Mesendoderm (in vitro differentiated cells): Measurements from ENCODE around the gene TUFM.

Experiments
- DNase-seq: peaks from one replicate; pipeline ENCODE4 v3.0.0; 2013
- H2AK5ac ChIP-seq: 2 replicates; pipeline ENCODE4 v1.6.1; 2013; ENCODE audit warnings: low read length, inconsistent platforms
- H2BK120ac ChIP-seq: 2 replicates; pipeline ENCODE4 v1.6.1; 2013; ENCODE audit warnings: low read depth, mild to moderate bottlenecking, low read length, moderate library complexity, mixed read lengths
- H2BK15ac ChIP-seq: replicated peaks from 2 replicates; pipeline ENCODE4 v1.6.1; 2013; ENCODE audit warnings: low read depth, mild to moderate bottlenecking, moderate library complexity
- H2BK5ac ChIP-seq: 2 replicates; pipeline ENCODE4 v1.6.1; 2013; ENCODE audit warnings: low read length, inconsistent platforms
- H3K18ac ChIP-seq: 2 replicates; pipeline ENCODE4 v1.6.1; 2013; ENCODE audit warnings: mild to moderate bottlenecking, low read length, mixed read lengths
- H3K23ac ChIP-seq: one replicate; pipeline ENCODE4 v1.6.1; 2013; ENCODE audit warnings: low read length
- H3K27ac ChIP-seq: 2 replicates; pipeline ENCODE4 v1.5.1; 2013; ENCODE audit warnings: low read depth, mild to moderate bottlenecking, inconsistent platforms, low read length, moderate library complexity
- H3K27me3 ChIP-seq: 2 replicates; pipeline ENCODE4 v1.6.1; 2013; ENCODE audit warnings: low read length, control low read depth, mild to moderate bottlenecking, inconsistent platforms; ENCODE audit not compliant: insufficient read depth, poor library complexity
- H3K36me3 ChIP-seq: 2 replicates; pipeline ENCODE4 v1.6.1; 2013; ENCODE audit warnings: low read length, inconsistent platforms; ENCODE audit not compliant: control insufficient read depth, insufficient read depth
- H3K4ac ChIP-seq: one replicate; pipeline ENCODE4 v1.6.1; 2013; ENCODE audit warnings: low read depth, mild to moderate bottlenecking, low read length, moderate library complexity
- H3K4me1 ChIP-seq: 2 replicates; pipeline ENCODE4 v1.6.1; 2013; ENCODE audit warnings: low read depth, low read length, inconsistent platforms; ENCODE audit not compliant: control insufficient read depth
- H3K4me2 ChIP-seq: 2 replicates; pipeline ENCODE4 v1.6.1; 2013; ENCODE audit warnings: low read length
- H3K4me3 ChIP-seq: 2 replicates; pipeline ENCODE4 v1.5.1; 2013; ENCODE audit warnings: mild to moderate bottlenecking, low read length
- H3K56ac ChIP-seq: one replicate; pipeline ENCODE4 v1.6.1; 2013; ENCODE audit warnings: low read length
- H3K79me1 ChIP-seq: 2 replicates; pipeline ENCODE4 v1.6.1; 2013; ENCODE audit warnings: low read length, inconsistent platforms
- H3K79me2 ChIP-seq: 2 replicates; pipeline ENCODE4 v1.6.1; 2013; ENCODE audit warnings: mild to moderate bottlenecking, low read length; ENCODE audit not compliant: control insufficient read depth, insufficient read depth
- H3K9ac ChIP-seq: 2 replicates; pipeline ENCODE4 v1.6.1; 2013; ENCODE audit warnings: low read length, inconsistent platforms
- H4K5ac ChIP-seq: one replicate; pipeline ENCODE4 v1.6.1; 2013; ENCODE audit warnings: low read length
- H4K8ac ChIP-seq: one replicate; pipeline ENCODE4 v1.6.1; 2013; ENCODE audit warnings: low read depth, mild to moderate bottlenecking, control low read depth, low read length, moderate library complexity
- WGBS: extraction: QIAGEN DNeasy Blood & Tissue Kit; methylation state at CpG from one replicate; pipeline ENCODE4 v1.1.7; 2013; ENCODE audit warnings: low lambda C conversion rate, missing lambda C conversion rate; ENCODE audit not compliant: insufficient coverage; ENCODE audit errors: extremely low coverage; 5-methylcytosine and 5-hydroxymethylcytosine counted together

TUFM gene

DNA sequence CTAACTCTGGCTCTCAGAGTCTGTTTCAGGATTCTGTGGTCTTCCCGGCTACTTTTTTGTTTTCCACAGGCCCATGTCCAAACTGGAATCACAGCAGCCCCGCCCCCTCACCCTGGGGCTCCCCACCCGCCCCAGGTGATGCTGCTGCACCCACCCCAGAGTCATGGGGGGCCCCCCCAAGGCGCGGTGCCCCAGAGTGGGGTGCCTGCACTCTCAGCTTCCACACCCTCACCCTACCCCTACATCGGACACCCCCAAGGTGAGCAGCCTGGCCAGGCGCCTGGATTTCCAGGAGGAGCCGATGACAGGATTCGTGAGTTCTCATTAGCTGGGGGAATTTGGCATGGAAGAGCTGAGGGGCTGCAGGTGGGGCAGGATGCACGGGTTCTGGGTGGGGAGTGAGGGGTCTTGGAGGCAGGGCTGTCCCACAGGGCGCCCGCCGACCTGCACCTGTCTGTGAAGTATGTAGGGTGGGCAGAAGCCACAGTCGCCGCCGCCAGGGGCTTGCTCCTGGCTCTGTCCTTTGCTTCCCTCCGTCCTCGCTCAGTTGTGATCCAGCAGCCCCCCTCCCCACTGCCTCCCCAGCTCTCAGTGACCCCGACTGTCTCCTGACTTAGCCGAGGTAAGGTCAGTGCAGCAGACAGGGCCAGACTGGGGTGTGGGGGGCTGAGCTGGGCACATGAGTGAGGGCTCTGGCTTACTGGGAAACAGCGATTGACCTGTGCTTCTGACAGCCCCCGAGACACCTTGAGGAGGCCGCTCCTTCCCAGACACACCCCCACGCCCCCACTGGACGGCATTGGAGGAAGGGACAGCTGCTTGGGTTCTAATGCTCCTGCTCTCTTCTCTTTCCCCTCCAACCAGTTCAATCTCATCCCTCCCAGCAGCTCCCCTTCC, 10.0 kb downstream of the TUFM start:
- no peak overlapping the region for H2BK15ac ChIP-seq
- H3K27me3 ChIP-seq: no peaks in the 10 kb centered on the region
- no peak overlapping the region for H3K4me2 ChIP-seq
- H3K27ac ChIP-seq: no peak overlapping the region
- no peak overlapping the region for H3K4ac ChIP-seq
- peaks cover 34% of the 10 kb centered on the region for H3K36me3 ChIP-seq
- no peak overlapping the region for H2BK120ac ChIP-seq
- no peak overlapping the region for H3K23ac ChIP-seq
- no peak overlapping the region for H3K56ac ChIP-seq
- no peaks in the 10 kb centered on the region for H3K4me1 ChIP-seq
- H4K5ac ChIP-seq: no peak overlapping the region
- no CpG with 5 or more reads among the region's 25 CpGs for WGBS
- DNase-seq: peak; percentile 22
- no peak overlapping the region for H3K4me3 ChIP-seq
- no peak overlapping the region for H2BK5ac ChIP-seq
- H3K79me1 ChIP-seq: no peaks in the 10 kb centered on the region
- H3K79me2 ChIP-seq: no peaks in the 10 kb centered on the region
- no peak overlapping the region for H3K9ac ChIP-seq
- H4K8ac ChIP-seq: no peak overlapping the region
- no peak overlapping the region for H2AK5ac ChIP-seq
- no peak overlapping the region for H3K18ac ChIP-seq

DNA sequence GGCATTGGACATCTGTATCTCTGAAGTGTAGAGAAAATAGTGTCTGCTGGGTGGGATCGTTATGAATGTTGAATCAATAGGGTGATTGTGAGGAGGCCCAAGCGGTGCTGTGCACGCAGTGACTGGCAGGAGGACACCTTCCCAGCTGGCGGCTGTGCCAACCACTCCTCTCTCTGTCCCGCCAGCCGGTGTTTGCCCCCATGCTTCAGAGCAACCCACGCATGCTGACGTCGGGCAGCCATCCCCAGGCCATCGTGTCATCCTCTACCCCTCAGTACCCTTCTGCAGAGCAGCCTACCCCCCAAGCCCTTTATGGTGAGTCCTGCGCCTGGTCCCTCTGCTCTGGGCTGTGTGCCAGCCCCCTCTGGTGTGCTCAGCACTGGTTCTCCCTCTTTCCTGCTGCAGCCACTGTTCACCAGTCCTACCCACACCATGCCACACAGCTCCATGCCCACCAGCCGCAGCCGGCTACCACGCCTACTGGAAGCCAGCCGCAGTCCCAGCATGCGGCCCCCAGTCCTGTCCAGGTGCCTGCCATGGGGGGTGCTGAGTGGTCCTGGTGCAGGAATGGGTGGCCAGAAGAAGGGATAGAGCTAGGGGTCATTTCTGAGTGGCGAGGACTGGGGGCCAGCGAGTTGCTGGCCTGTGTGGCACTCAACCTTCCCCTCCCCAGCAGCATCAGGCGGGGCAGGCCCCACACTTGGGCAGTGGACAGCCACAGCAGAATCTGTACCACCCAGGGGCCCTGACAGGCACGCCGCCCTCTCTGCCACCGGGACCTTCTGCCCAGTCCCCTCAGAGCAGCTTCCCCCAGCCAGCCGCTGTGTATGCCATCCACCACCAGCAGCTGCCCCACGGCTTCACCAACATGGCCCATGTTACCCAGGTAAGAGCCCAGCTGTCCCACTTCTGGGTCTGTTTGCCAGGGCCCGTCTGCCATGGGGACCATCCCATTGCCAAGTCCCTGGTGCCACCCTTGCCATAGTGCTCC, 11.0 kb downstream of the TUFM start:
- WGBS: no CpG with 5 or more reads among the region's 25 CpGs
- Histone ChIP-seq H3K4ac (no peak overlapping the region), H2BK5ac (no peak overlapping the region), H3K27me3 (no peaks in the 10 kb centered on the region), H3K4me3 (no peak overlapping the region), H3K79me2 (no peaks in the 10 kb centered on the region), H4K5ac (no peak overlapping the region), H3K56ac (no peak overlapping the region), H3K36me3 (peaks cover 40% of the 10 kb centered on the region), H3K23ac (no peak overlapping the region), H3K4me1 (no peaks in the 10 kb centered on the region), H2BK120ac (no peak overlapping the region), H3K4me2 (no peak overlapping the region), H3K18ac (no peak overlapping the region), H3K79me1 (peaks cover 4% of the 10 kb centered on the region), H3K27ac (no peak overlapping the region), H2BK15ac (no peak overlapping the region), H3K9ac (no peak overlapping the region), H2AK5ac (no peak overlapping the region), H4K8ac (no peak overlapping the region)
- DNase-seq: no peak

DNA sequence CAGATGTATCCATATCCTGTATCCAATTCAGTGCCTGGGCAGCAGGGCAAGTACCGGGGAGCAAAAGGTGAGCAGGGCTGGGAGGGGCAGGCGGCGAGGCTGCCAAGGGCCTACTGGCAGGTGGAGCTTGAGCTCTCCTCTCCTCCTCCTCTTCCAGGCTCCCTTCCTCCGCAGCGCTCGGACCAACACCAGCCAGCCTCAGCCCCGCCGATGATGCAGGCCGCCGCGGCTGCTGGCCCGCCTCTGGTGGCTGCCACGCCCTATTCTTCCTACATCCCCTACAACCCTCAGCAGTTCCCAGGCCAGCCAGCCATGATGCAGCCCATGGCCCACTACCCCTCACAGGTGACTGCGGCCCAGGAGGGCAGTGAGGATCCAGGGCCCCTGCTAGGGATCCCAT, 11.8 kb downstream of the TUFM start:
- Histone ChIP-seq H3K4me3 (no peak overlapping the region), H2AK5ac (no peak overlapping the region), H3K79me2 (peaks cover 3% of the 10 kb centered on the region), H3K4ac (no peak overlapping the region), H3K4me1 (no peaks in the 10 kb centered on the region), H3K56ac (no peak overlapping the region), H3K23ac (no peak overlapping the region), H3K4me2 (no peak overlapping the region), H2BK5ac (no peak overlapping the region), H3K27ac (no peak overlapping the region), H3K9ac (no peak overlapping the region), H3K18ac (no peak overlapping the region), H3K79me1 (peaks cover 9% of the 10 kb centered on the region), H2BK15ac (no peak overlapping the region), H2BK120ac (no peak overlapping the region), H3K27me3 (no peaks in the 10 kb centered on the region), H3K36me3 (peaks cover 46% of the 10 kb centered on the region), H4K5ac (no peak overlapping the region), H4K8ac (no peak overlapping the region)
- DNase-seq: no peak
- WGBS: no CpG with 5 or more reads among the region's 14 CpGs

DNA sequence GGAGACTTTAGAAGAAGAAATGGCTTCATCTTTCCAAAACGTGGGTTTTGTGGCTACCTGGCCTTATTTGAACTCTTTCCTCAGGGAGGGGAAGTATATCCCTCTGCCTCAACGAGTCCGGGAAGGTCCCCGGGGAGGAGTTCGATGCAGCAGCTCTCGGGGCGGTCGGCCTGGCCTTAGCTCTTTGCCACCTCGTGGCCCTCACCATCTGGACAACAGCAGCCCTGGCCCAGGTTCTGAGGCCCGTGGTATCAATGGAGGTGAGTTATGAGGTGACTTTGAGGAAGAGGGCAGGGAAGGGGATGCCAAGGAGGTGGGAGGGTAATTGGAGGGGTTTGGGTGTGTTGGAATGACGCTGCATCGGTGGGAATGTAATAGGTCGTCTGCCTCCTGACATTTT, 15.6 kb downstream of the TUFM start:
- Histone ChIP-seq H3K79me2 (peaks cover 27% of the 10 kb centered on the region), H3K27ac (no peak overlapping the region), H3K4me1 (peaks cover 1% of the 10 kb centered on the region), H3K36me3 (peaks cover 53% of the 10 kb centered on the region), H2BK5ac (no peak overlapping the region), H3K56ac (no peak overlapping the region), H2BK15ac (no peak overlapping the region), H3K27me3 (no peaks in the 10 kb centered on the region), H3K4ac (no peak overlapping the region), H3K9ac (no peak overlapping the region), H4K8ac (no peak overlapping the region), H3K4me3 (no peak overlapping the region), H3K23ac (no peak overlapping the region), H2BK120ac (no peak overlapping the region), H2AK5ac (no peak overlapping the region), H3K18ac (no peak overlapping the region), H3K79me1 (peaks cover 18% of the 10 kb centered on the region), H3K4me2 (no peak overlapping the region), H4K5ac (no peak overlapping the region)
- no CpG with 5 or more reads among the region's 13 CpGs for WGBS
- no peak for DNase-seq

DNA sequence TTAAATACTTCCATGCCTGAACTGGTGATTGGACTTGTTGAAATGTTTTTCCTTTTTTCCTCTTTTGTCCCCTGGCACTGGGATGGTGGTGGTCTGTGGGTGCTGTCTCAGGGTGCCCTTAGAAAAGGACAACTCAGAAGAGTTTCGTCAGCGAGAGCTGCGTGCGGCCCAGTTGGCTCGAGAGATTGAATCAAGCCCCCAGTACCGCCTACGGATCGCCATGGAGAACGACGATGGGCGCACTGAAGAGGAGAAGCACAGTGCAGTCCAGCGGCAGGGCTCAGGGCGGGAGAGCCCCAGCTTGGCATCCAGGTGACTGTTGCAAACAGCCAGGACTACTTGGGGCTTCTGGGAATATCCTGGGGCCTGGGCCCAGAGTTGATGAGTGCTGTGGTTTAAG, 16.4 kb downstream of the TUFM start:
- peaks cover 35% of the 10 kb centered on the region for H3K79me2 ChIP-seq
- no CpG with 5 or more reads among the region's 13 CpGs for WGBS
- no peak overlapping the region for H3K4me2 ChIP-seq
- H3K56ac ChIP-seq: no peak overlapping the region
- no peak for DNase-seq
- H3K36me3 ChIP-seq: peaks cover 49% of the 10 kb centered on the region
- H3K4me3 ChIP-seq: no peak overlapping the region
- H3K9ac ChIP-seq: no peak overlapping the region
- H2BK5ac ChIP-seq: no peak overlapping the region
- no peak overlapping the region for H2BK15ac ChIP-seq
- H3K4ac ChIP-seq: no peak overlapping the region
- no peak overlapping the region for H2BK120ac ChIP-seq
- H3K27ac ChIP-seq: no peak overlapping the region
- H3K27me3 ChIP-seq: no peaks in the 10 kb centered on the region
- H3K23ac ChIP-seq: no peak overlapping the region
- peaks cover 21% of the 10 kb centered on the region for H3K79me1 ChIP-seq
- H3K18ac ChIP-seq: no peak overlapping the region
- no peak overlapping the region for H2AK5ac ChIP-seq
- no peak overlapping the region for H4K8ac ChIP-seq
- H4K5ac ChIP-seq: no peak overlapping the region
- H3K4me1 ChIP-seq: peaks cover 3% of the 10 kb centered on the region
